Stimulated activated CD8-positive, alpha-beta memory T cell treated with anti-CD3 and anti-CD28 coated beads, Interleukin-7, amount 100 ng/mL, for 4 hours (primary cell): ENCODE results near the gene PEX11B.

Source experiments
- DNase-seq, 2 donors: peaks; one replicate each; pipeline ENCODE4 v3.0.0-alpha.2; 2020; ENCODE audit warnings: low read depth in 2 of 2

Gene PEX11B

DNA sequence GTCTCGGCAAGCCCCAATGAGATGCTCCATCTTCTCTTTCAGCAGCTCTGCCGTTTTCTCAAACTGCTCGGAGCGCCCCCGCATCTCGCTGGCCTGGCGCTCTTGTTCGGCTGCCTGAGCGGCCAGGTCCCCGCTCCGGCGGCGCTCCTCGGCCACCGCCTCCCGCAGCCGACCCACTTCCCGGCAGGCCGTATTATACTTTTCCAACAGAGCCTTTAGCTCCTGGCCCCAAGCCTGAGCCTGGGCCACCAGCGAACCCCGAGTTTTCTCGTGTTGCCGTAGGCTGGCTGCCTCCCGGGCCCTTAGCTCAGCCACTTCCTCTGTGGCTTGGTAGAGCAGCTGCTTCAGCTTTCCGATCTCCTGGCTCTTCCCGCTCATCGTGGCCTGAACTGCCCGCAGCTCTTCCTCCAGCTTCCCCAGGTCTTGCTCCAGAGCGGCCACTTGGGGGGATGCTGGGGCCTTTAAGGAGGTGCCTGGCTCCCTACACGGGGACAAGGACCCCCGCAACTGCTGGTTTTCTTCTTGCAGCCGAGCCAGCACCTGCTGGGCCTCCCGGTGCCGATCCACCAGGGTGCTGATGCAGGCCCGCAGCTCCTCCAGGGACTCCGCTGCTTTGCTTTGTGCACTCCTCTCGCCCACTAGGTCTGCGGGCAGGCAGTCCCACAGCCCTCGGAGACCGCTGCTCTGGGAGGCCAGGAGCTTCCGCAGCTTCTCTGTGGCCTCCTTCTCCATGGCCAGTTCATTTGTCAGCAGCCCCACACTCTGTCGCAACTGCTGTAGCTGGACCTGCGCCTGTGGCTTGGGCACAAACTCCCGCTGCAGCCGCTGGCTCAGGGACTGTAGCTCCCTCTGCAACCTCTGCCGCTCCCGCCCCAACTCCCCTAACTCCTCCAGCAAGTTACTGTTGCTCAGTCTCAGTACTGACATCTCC is 46.3 kb downstream of the PEX11B start:
- peak in 1 of 2 donors; percentile 10 for DNase-seq

DNA sequence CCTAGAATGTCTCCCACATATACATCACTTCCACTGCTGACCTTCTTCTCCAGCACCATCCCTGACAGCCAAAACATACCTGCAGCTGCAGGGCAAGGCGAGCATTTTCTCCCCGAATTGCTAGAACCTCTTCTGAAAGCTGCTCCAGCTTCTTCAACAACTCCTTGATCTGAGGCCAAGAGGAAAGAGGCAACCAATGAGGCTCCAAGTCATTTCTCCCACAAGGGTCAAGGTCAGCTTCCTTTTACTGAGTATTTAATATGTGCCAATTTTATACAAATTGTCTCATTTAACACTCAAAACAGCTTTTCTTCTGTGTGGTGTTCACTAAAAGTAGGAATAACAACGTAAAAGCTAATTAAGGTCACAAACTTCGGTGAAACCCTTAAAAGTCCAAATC is 50.3 kb downstream of the PEX11B start:
- no peak for DNase-seq

GRCh38 chr1:145863282-145864018 is 55.1 kb downstream of the PEX11B start:
- DNase-seq: no peak
